Calu3 (cell line): ENCODE measurements around the gene ZNF81. TPM values are rescaled to one million over a fixed set of nuclear protein-coding genes. Genes with fewer than 3 reads are reported as not detected.

Experiments
- BruUV-seq: library from RNA; stranded (reverse); fragments of 400-500 nt; replicated peaks from 2 replicates; lab custom pipeline; 2021; lab: Mats Ljungman, UMichigan
- CTCF ChIA-PET: fragments of 300-600 bp; sonication (Branson Sonifier 250); formaldehyde crosslinking; loops from one replicate; lab custom pipeline; 2022; ENCODE audit warnings: antibody characterized with exemption; lab: Charles Lee
- DNase-seq: peaks from one replicate; pipeline ENCODE4 v3.0.0; 2022
- H3K27ac Mint-ChIP-seq: one replicate; pipeline ENCODE4 v1.8.0; 2022; ENCODE audit warnings: mixed read lengths; ENCODE audit not compliant: unreplicated experiment
- H3K27me3 Mint-ChIP-seq: one replicate; pipeline ENCODE4 v1.8.0; 2022; ENCODE audit warnings: mixed read lengths; ENCODE audit not compliant: unreplicated experiment
- H3K36me3 Mint-ChIP-seq: one replicate; pipeline ENCODE4 v1.8.0; 2022; ENCODE audit warnings: mild to moderate bottlenecking, moderate library complexity, mixed read lengths; ENCODE audit not compliant: insufficient read depth, unreplicated experiment
- H3K4me1 Mint-ChIP-seq: one replicate; pipeline ENCODE4 v1.8.0; 2022; ENCODE audit warnings: mild to moderate bottlenecking, low read depth, mixed read lengths; ENCODE audit not compliant: unreplicated experiment
- H3K4me3 Mint-ChIP-seq: one replicate; pipeline ENCODE4 v1.8.0; 2022; ENCODE audit warnings: mild to moderate bottlenecking, low read depth, moderate library complexity, mixed read lengths; ENCODE audit not compliant: unreplicated experiment
- H3K9me3 Mint-ChIP-seq: one replicate; pipeline ENCODE4 v1.8.0; 2022; ENCODE audit warnings: low read depth, mixed read lengths; ENCODE audit not compliant: unreplicated experiment
- CTCF ChIP-seq: fragments of 200-600 bp; IDR thresholded peaks from one replicate; pipeline ENCODE4 v1.8.0; 2022; ENCODE audit warnings: antibody characterized with exemption; ENCODE audit not compliant: unreplicated experiment
- intact Hi-C: fragments of 100-400 bp; cut with micrococcal nuclease; formaldehyde crosslinking; loops from one replicate; pipeline ENCODE4 v1.10.0; 2022; ENCODE audit not compliant: unreplicated experiment
- total RNA-seq: library from RNA; stranded (reverse); gene quantifications from 2 replicates; pipeline ENCODE4 v1.2.3, GENCODE V29; 2022

ZNF81 gene
- total RNA-seq, 1 experiment from 2014 or later = 10.7 TPM

GRCh38 chrX:47880927-47881326, 44.2 kb downstream of the ZNF81 start:
- Mint-ChIP-seq H3K4me1 (no peaks in the 10 kb centered on the region), H3K27ac (no peak overlapping the region), H3K9me3 (peaks cover 6% of the 10 kb centered on the region), H3K36me3 (no peaks in the 10 kb centered on the region), H3K4me3 (no peak overlapping the region), H3K27me3 (no peaks in the 10 kb centered on the region)
- no peak for DNase-seq
- TF ChIP-seq CTCF = no peak
- no TSS peak for BruUV-seq
- CTCF ChIA-PET = no interaction called here
- intact Hi-C loops = no loop called here

DNA sequence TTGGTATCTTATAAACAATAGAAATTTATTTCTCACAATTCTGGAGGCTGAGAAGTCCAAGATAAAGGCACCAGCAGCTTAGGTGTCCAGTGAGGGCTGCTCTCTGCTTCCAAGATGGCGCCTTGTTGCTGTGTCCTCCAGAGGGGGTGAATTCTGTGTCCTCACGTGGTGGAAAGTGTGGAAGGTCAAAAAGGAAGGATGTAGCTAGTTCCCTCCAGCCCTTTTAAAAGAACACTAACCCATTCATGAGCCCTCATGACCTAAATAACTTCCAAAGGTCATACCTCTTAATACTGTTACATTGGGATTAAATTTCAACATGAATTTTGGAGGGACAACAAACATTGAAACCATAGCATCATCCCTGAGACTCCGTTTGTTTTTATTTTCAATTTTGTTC, 48.8 kb downstream of the ZNF81 start:
- CTCF ChIA-PET = no interaction called here
- no peak for TF ChIP-seq CTCF
- Mint-ChIP-seq H3K4me1 (no peaks in the 10 kb centered on the region), H3K36me3 (no peaks in the 10 kb centered on the region), H3K27me3 (no peaks in the 10 kb centered on the region), H3K4me3 (no peak overlapping the region), H3K9me3 (peaks cover 9% of the 10 kb centered on the region), H3K27ac (no peak overlapping the region)
- no TSS peak for BruUV-seq
- intact Hi-C loops = no loop called here
- no peak for DNase-seq

- Mint-ChIP-seq H3K36me3 (no peaks in the 10 kb centered on the region), H3K9me3 (peaks cover 2% of the 10 kb centered on the region), H3K27me3 (no peaks in the 10 kb centered on the region), H3K27ac (no peak overlapping the region), H3K4me3 (no peak overlapping the region), H3K4me1 (no peaks in the 10 kb centered on the region)
- no peak for DNase-seq
- intact Hi-C loops = no loop called here
- CTCF ChIA-PET = no interaction called here
- BruUV-seq = no TSS peak
- TF ChIP-seq CTCF = no peak
Measured at GRCh38 chrX:47898024-47898423, 61.3 kb downstream of the ZNF81 start.

DNA sequence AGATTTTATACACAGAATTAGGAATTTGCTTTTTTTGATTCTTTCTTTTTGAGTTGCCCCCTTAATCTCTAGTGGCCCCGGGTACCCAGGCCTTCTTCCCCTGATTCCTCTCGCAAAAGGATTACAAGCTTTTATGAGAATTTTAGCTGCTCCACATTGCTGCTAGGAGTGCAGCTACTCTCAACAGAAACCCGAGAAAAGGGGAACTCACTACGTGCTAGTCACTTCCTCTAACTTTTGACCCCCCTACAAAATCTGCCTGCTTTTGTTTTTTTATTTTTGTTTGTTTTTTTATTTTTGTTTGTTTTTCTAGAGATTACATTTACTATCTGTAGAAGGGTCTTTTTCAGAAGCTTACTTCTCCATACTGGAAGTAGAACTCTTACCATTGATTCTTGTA, 64.1 kb downstream of the ZNF81 start:
- H3K4me1 Mint-ChIP-seq = no peaks in the 10 kb centered on the region
- no peaks in the 10 kb centered on the region for H3K9me3 Mint-ChIP-seq
- CTCF ChIA-PET = no interaction called here
- no peak for DNase-seq
- intact Hi-C loops = no loop called here
- H3K27ac Mint-ChIP-seq = no peak overlapping the region
- no peaks in the 10 kb centered on the region for H3K36me3 Mint-ChIP-seq
- no TSS peak for BruUV-seq
- no peaks in the 10 kb centered on the region for H3K27me3 Mint-ChIP-seq
- H3K4me3 Mint-ChIP-seq = no peak overlapping the region
- TF ChIP-seq CTCF = no peak
